OCI-M2 (cell line): Measurements from ENCODE around the gene PPM1H.
"Not testable (repeated sequence)": the region's sequence is repeated elsewhere in the genome, so short reads cannot be mapped to it uniquely, and the experiment has no call there.

Source experiments
- DNase-seq: peaks from one replicate; lab custom pipeline; 2025; ENCODE audit not compliant: unreplicated experiment; lab: John Stamatoyannopoulos, UW

Gene PPM1H

GRCh38 chr12:62772416-62772955, 162.5 kb downstream of the PPM1H start:
- DNase-seq, result no peak

- DNase-seq, result no peak
Measured at GRCh38 chr12:62771828-62772227, 163.1 kb downstream of the PPM1H start.

- DNase-seq, result no peak
Measured at GRCh38 chr12:62770381-62770780, 164.6 kb downstream of the PPM1H start.

GRCh38 chr12:62769076-62769619, 165.8 kb downstream of the PPM1H start:
- no peak for DNase-seq

- no peak for DNase-seq
Measured at GRCh38 chr12:62767946-62768345, 167.0 kb downstream of the PPM1H start.

GRCh38 chr12:62767496-62767895, 167.5 kb downstream of the PPM1H start:
- no peak for DNase-seq

- DNase-seq, result no peak
Measured at GRCh38 chr12:62766496-62766895, 168.5 kb downstream of the PPM1H start.

- no peak for DNase-seq
Measured at GRCh38 chr12:62763861-62764645, 170.9 kb downstream of the PPM1H start.

GRCh38 chr12:62763312-62763711, 171.6 kb downstream of the PPM1H start:
- no peak for DNase-seq

GRCh38 chr12:62762645-62763044, 172.3 kb downstream of the PPM1H start:
- no peak for DNase-seq

GRCh38 chr12:62761658-62762057, 173.3 kb downstream of the PPM1H start:
- DNase-seq, result no peak

- DNase-seq, result no peak
Measured at GRCh38 chr12:62760779-62761178, 174.2 kb downstream of the PPM1H start.

GRCh38 chr12:62760341-62760740, 174.6 kb downstream of the PPM1H start:
- DNase-seq, result not testable (repeated sequence)

GRCh38 chr12:62758216-62758615, 176.7 kb downstream of the PPM1H start:
- no peak for DNase-seq

GRCh38 chr12:62757048-62757447, 177.9 kb downstream of the PPM1H start:
- no peak for DNase-seq

- DNase-seq, result no peak
Measured at GRCh38 chr12:62754706-62755105, 180.2 kb downstream of the PPM1H start.

- DNase-seq, result no peak
Measured at GRCh38 chr12:62751810-62752155, 183.2 kb downstream of the PPM1H start.

- no peak for DNase-seq
Measured at GRCh38 chr12:62750941-62751809, 183.8 kb downstream of the PPM1H start.

GRCh38 chr12:62749586-62749985, 185.4 kb downstream of the PPM1H start:
- DNase-seq, result no peak

GRCh38 chr12:62748941-62749468, 185.9 kb downstream of the PPM1H start:
- DNase-seq, result no peak

GRCh38 chr12:62744551-62744950, 190.4 kb downstream of the PPM1H start:
- no peak for DNase-seq
